GM21381 (cell line): Measurements from ENCODE around the gene TBC1D14.
"Not testable (repeated sequence)": the region's sequence is repeated elsewhere in the genome, so short reads cannot be mapped to it uniquely, and the experiment has no call there.

Experiments
- ATAC-seq: cut with Tn5 transposase; IDR thresholded peaks from one replicate; pipeline ENCODE4 v1.9.1; 2021; ENCODE audit warnings: mild to moderate bottlenecking, moderate library complexity; ENCODE audit not compliant: unreplicated experiment

Gene TBC1D14

DNA sequence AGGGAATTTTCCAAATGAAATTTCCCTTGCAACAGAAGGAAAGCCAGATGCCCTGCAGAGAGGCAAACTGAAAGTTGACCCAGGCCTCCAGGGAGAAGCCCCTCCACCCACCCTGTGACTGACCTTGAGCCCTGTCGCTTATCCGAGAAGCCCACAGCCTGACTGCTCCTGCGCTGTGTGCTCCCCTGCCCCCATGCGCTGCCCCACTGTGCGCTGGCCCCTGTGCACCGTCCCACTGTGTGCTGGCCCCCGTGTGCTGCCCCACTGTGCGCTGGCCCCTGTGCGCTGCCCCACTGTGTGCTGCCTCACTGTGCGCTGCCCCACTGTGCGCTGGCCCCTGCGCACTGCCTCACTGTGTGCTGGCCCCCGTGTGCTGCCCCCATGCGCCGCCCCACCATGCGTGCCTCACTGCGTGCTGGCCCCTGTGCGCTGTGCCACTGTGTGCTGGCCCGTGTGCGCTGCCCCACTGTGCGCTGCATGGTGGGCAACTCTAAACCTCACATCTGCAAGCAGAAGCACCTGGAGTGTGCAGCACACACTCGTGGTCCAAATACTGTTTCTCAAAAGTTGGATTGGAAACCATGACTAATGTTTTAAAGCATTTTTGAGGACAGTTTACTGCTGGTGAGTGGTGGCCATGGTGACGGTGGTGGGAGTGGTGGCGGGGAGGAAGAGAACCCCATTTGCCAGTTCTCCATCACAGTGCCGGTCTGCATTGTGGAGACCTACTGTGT, 166.5 kb downstream of the TBC1D14 start:
- no peak for ATAC-seq

DNA sequence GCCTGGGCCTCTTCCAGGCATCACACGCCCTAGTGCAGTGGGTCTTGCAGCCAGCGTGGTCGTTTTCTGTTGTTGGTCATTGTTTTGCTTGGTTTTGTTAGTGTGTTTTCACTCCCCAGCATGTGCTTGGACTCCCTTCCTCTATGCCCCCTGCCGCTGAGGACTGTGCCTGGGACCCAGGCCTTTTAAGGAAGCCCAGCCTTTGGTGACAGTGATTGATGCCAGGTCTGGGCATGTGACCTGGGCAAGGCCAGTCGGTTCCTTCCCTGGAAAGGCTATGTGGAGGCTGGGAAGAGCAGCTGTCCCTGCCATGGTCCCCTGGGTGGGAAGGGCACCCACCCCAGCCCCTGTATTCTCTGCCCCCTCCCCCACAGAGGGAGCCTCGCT, 167.1 kb downstream of the TBC1D14 start:
- ATAC-seq = no peak

DNA sequence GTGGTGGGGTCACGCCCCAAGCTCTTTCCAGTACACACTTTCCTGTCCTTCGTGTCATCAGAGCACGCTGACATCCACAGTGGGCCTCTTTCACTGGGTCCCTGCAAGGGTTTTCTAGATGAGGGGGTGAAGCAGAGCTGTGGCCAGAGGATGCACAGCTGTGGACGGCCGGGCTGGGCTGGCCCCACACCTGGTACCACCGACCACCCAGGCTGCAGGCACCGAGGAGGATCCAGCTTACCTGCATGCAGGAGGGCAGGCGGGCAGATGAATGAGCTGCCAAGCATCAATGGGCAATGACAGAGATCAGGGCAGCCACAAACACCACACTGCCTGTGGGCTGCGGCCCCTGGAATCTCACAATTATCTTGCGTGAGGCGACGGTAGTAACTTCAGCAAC, 167.7 kb downstream of the TBC1D14 start:
- no peak for ATAC-seq

- ATAC-seq = no peak
These were observed 168.4 kb downstream of the TBC1D14 start for GRCh38 chr4:7078025-7078424.

GRCh38 chr4:7079483-7079882, 169.9 kb downstream of the TBC1D14 start:
- not testable (repeated sequence) for ATAC-seq

- not testable (repeated sequence) for ATAC-seq
These were observed 170.3 kb downstream of the TBC1D14 start for GRCh38 chr4:7079909-7080308.
